Measurements from ENCODE around the gene CD27.

- no peak for TF ChIP-seq GATA3 (IDR thresholded peaks at IDR 0.05; ENCODE audit: low read depth, low read length)
- no peak for TF ChIP-seq GATA2 (IDR thresholded peaks at IDR 0.05; ENCODE audit: low read depth, low read length)
Observed at GRCh38 chr12:6494258-6494743, 49.5 kb downstream of the CD27 start.
